GM23338 (cell line): ENCODE measurements around the gene MTRF1.

Experiments used
- CREB1 ChIP-seq: fragments of 250-450 bp; sonication (Bioruptor Pico); IDR thresholded peaks from 2 replicates; pipeline ENCODE4 v1.5.0; 2020; ENCODE audit warnings: low read depth, mild to moderate bottlenecking, moderate library complexity
- CTCF ChIP-seq, 2 experiments: fragments of 200-600 bp in 1 of 2; sonication (generic) in 1 of 2; conservative IDR thresholded peaks; 2 replicates each; pipeline versions ENCODE4 v1.5.1 to v1.6.1; 2016 to 2017; ENCODE audit warnings: antibody characterized with exemption in 2 of 2, low read depth in 2 of 2, mild to moderate bottlenecking in 2 of 2, moderate library complexity in 1 of 2
- EZH2 ChIP-seq: fragments of 200-600 bp; sonication (generic); IDR thresholded peaks from one replicate; pipeline ENCODE4 v1.8.0; 2017; ENCODE audit warnings: antibody characterized with exemption, mild to moderate bottlenecking, low read depth; ENCODE audit not compliant: unreplicated experiment
- EZH2phosphoT487 ChIP-seq: fragments of 200-600 bp; sonication (generic); IDR thresholded peaks from one replicate; pipeline ENCODE4 v1.8.1; 2018; ENCODE audit warnings: antibody characterized with exemption; ENCODE audit not compliant: unreplicated experiment

GRCh38 chr13:41306271-41307145 lies 43.1 kb upstream of the MTRF1 start:
- TF ChIP-seq CTCF (conservative IDR thresholded peaks at IDR 0.05; ENCODE audit: low read depth in 2 of 2) (no peak), EZH2 (no peak), EZH2phosphoT487 (no peak), CREB1 (no peak)
